HS-5 (cell line): ENCODE results near the gene ZC3H18.
A peak's percentile ranks its signal among the peaks of the same experiment; 100 is the strongest.
"Not testable (repeated sequence)": the region's sequence is repeated elsewhere in the genome, so short reads cannot be mapped to it uniquely, and the experiment has no call there.

ENCODE experiments used
- DNase-seq: peaks from one replicate; pipeline ENCODE4 v3.0.0-alpha.2; 2012; ENCODE audit warnings: low read depth

ZC3H18 gene

GRCh38 chr16:88656291-88656980 lies 86.2 kb downstream of the ZC3H18 start:
- DNase-seq, result no peak

GRCh38 chr16:88657371-88657770 lies 87.2 kb downstream of the ZC3H18 start:
- DNase-seq, result no peak

GRCh38 chr16:88658714-88659113 lies 88.5 kb downstream of the ZC3H18 start:
- no peak for DNase-seq

DNA sequence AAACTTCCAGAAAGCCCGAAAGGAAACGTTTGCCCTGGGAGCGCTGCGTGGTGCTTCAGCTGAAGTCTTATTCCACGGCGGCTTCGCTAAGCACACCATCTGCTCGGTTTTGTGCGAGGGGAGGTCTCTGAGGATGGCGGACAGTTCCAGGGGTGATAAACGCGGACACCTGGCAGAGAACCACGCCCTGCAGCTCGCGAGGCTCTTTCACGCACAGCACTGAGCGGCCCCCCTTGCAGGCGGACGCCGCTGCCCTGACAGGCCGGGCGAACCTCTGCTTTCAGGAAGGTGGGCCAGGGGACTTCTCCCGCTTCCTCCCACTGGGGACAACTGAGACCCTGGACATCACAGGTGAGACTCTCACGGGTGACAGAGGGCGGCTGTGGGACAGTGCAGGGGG lies 89.0 kb downstream of the ZC3H18 start:
- no peak for DNase-seq

DNA sequence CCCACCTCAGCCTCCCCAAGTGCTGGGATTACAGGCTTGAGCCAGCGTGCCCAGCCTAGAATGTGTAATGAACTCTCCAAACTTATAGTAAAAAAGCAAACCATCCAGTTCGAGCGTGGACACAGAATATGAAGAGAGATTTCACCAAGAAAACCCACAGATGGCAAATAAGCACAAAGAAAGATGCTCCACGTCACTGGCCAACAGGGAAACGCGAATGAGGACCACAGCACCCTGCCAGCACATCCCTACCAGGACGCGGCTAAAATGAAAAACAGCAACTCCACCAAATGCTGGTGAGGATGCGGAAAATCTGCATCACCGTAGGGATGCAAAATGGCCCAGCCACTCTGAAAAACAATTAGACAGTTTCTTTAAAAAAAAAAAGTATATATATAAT lies 91.3 kb downstream of the ZC3H18 start:
- DNase-seq, result no peak

DNA sequence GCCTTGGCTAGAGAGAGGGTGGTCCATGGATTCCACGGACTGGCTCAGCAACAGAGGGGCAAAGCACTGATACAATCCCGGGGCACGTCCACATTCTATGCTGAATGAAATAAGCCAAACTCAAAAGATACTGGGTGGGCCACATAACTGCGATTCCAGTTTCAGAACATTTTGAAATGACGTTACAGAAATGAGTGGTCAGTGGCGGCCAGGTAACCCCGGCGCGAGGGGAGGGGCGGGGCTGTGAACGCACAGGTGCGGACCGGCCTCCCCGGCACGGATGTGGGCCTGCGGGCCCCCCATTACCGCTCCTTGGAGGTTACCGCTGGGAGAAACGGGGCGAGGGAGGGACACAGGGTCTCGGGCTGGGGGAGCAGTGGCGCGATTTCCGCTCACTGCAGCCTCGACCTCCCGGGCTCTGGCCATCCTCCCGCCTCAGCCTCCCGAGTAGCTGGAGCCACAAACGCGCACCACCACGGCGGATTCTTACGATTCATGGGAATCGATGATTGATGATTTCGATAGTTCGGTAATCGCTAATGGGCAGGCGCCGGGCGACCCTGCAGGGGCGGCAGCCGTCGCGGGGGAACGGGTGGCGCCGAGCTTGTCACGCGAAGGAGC lies 92.1 kb downstream of the ZC3H18 start:
- no peak for DNase-seq

GRCh38 chr16:88662843-88663606 lies 92.8 kb downstream of the ZC3H18 start, which contains the start of gene MVD:
Gene MVD, minus strand, starts transcription at chr16:88663091. Its CDS starts 11 bp downstream, at chr16:88663080.
- DNase-seq, result peak; percentile 70

DNA sequence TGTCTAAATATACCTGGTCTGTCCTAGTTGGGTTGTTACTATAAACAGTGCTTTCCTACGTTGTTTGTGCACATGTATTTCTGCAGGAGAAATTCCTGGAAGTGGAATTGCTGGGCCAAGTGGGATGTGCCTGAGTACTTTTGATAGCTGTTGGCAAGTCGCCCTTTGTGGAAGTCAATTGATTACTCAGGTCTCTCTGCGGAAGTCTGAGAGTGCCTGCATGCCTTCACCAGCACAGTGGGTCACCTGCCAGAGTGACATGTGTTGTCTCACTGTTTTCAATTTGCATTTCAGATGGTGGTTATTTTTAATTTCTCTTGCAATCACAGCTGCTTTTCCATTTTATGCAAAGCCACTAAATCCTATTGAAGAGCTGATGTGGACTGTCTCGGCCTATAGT lies 94.9 kb downstream of the ZC3H18 start:
- DNase-seq, result no peak

DNA sequence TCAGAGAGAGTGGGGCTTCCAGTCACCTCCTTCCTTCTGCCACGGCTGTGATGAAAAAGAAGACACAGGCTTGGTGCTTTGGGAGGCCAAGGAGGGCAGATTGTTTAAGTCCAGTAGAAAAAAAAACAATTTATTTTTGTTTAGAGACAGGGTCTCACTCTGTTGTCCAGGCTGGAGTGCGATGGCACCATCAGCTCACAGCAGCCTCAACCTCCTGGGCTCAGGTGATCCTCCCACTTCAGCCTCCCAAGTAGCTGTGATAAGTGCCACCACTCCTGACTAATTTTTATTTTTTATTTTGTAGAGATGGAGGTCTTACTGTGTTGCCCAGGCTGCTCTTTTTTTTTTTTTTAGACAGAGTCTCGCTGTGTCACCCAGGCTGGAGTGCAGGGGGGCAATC lies 95.4 kb downstream of the ZC3H18 start:
- no peak for DNase-seq

DNA sequence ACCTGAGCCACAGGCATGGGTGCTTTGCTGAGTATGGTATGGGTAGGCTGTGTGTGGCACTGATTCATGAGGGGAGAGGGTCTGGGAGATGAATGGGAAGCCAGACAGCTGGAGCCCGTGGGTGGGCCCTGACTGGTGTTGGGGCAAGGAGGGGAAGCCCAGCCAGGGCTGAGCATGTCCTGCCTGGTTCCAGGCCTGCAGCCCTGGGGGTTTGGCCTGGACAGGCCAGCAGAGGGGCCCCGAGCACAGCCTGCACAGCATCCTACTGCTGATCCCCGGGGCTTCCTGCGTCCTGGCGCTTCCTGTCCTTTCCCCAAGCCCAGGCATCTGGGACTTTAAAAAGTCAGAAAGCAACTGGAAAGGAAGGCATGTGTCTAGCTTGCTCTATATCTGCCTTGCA lies 97.3 kb downstream of the ZC3H18 start:
- no peak for DNase-seq

DNA sequence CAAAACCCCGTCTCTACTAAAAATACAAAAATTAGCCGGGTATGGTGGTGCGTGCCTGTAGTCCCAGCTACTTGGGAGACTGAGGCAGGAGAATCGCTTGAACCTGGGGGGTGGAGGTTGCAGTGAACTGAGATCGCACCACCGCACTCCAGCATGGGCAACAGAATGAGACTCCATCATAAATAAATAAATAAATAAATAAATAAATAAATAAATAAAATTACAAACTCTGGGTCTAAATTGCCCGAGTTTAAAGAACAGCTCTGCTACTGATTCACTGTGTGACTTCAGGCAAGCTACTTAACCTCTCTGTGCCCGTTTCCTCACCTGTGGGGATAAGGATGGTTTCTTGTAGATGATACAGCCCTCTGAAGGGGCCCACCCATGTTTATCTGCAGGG lies 99.3 kb downstream of the ZC3H18 start:
- DNase-seq, result not testable (repeated sequence)

- no peak for DNase-seq
Measured at GRCh38 chr16:88669980-88670379, 99.8 kb downstream of the ZC3H18 start.

GRCh38 chr16:88671806-88672205 lies 101.6 kb downstream of the ZC3H18 start:
- no peak for DNase-seq

DNA sequence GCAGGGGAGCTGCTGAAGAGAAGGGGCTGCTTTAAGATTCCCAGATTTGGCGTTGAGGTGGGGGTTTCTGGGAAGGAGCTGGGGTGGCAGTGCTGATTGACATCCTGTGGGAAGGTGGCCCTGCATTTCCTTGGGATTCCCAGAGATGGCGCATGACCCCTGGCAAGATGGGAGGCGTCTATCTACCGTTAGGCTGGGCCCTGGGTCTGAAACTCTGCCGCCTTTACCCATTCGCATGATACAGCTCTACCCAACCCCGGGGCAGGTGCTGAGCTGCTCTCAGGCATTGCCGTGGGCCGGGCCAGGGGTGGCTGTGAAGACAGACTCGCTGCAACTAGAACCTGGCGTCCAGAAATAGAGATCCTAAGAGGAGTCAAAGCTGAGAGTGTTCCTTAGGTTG lies 102.6 kb downstream of the ZC3H18 start:
- no peak for DNase-seq

- DNase-seq, result no peak
Measured at GRCh38 chr16:88673716-88674379, 103.6 kb downstream of the ZC3H18 start.

DNA sequence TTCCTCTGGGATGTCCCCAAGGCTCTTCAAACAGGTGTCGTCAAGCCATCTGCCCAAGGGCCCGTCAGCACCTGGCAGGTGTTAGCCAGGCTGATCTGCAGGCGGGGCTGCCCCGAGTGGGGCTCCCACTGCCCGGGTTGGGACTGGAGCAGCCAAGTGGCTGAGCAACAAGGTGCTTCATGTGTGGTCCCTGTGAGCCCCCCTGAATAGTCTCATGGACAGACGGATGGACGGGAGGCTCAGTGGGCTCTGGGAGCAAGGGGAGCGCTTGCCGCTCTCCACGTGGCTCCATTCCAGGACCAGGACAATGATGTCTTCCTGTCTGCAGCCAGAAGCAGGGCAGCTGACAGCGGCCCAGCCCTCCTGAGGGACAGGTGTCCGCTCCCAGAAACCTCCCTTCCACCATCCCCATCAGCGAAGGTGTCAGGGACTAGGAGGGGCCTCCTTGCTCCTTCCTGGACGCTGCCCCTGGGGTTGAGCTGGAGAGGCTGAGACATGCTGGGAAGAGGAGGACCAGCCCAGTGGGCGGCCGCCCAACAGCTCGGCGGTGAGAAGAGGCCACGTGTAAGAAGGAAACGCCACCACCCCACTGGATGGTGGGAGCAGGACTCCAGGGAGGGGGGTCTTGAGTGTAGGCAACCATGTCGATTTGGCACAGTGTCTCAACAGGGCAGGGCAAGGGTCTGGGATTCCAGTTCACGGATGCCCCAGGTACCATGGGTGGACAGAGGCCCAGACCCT lies 106.5 kb downstream of the ZC3H18 start:
- no peak for DNase-seq

DNA sequence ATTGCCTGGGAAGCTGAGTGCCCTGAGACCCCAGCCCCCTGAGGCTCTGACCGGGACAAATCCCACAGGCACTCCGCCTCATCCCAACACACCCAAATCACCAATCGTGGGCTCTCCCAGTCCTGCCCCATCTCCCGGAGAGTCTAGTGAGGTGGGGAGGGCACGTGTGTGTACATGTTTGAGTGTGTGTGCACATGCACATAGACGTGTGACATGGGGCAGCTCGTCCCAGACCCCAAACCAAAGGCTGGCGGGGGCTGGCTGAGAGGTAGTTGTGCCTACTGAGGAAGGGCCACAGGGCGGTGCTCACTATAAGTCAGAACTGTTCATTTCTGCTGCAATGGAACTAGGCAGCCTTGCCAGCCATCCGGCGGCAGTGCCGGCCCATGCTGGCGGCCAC lies 107.5 kb downstream of the ZC3H18 start:
- DNase-seq, result no peak

GRCh38 chr16:88678224-88678979 lies 108.2 kb downstream of the ZC3H18 start:
- DNase-seq, result no peak

- no peak for DNase-seq
Measured at GRCh38 chr16:88680554-88681083, 110.4 kb downstream of the ZC3H18 start.

DNA sequence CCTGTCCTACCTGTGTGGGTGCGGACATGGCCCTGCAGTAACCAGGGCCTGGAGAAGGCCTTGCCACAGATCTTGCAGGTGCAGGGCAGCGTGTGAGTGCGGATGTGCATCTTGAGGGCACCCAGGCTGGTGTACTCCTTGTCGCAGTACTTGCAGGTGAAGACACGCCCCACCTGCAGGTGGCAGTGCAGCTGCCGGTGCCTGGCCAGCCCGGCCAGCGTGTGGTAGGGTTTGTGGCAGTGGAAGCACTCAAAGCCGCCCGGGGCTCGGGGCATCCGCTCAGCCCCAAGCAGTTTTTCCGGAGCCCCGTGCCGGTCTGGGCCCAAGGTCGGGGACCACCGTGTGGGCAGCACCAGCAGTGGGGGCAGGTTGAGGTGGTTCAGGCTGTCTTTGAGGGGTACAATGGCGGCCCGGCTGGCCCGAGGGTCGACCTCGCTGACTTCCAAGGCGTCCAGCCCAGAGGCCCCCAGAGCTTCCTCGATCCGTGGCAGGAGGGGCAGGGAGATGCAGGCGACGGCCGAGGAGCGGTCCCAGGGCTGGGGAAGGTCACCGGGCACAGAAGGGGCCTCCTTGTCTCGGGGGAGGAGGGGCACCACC lies 111.0 kb downstream of the ZC3H18 start:
- no peak for DNase-seq
